CD4-positive, alpha-beta T cell (primary cell): Measurements from ENCODE around the gene RASGRF2. TPM values are rescaled to one million over a fixed set of nuclear protein-coding genes. Genes with fewer than 3 reads are reported as not detected.

Source experiments
- ATAC-seq: fragments of 200-7000 bp; cut with Tn5 transposase; one replicate; pipeline ENCODE4 v1.10.0; 2022; ENCODE audit warnings: mild to moderate bottlenecking; ENCODE audit not compliant: poor library complexity
- CTCF ChIA-PET: fragments of 350-600 bp; sonication (Branson Sonifier 250); formaldehyde crosslinking; loops from one replicate; lab custom pipeline; 2021; ENCODE audit warnings: antibody characterized with exemption, inconsistent platforms; lab: Charles Lee
- POLR2A ChIA-PET: fragments of 350-600 bp; sonication (Branson Sonifier 250); formaldehyde crosslinking; loops from one replicate; lab custom pipeline; 2021; ENCODE audit warnings: antibody characterized with exemption, inconsistent platforms; lab: Charles Lee
- DNase-seq, 14 experiments: peaks; one replicate each; pipeline ENCODE4 v3.0.0-alpha.2; 2013 to 2020; ENCODE audit warnings: mixed read lengths in 2 of 14
- H3K27ac ChIP-seq, 2 donors: one replicate each; pipeline versions ENCODE4 v1.5.1 to v1.7.0; 2013; ENCODE audit warnings: low read length in 2 of 2, low read depth in 1 of 2, mild to moderate bottlenecking in 1 of 2
- H3K27me3 ChIP-seq, 2 experiments: 1 replicate in 1 of 2; 2 replicates in 1 of 2; pipeline versions ENCODE4 v1.6.1 to v1.7.0; 2013; ENCODE audit warnings: low read length in 2 of 2, control low read depth in 1 of 2, mild to moderate bottlenecking in 1 of 2, moderate library complexity in 1 of 2; ENCODE audit not compliant: insufficient read depth in 2 of 2, control insufficient read depth in 1 of 2
- H3K36me3 ChIP-seq: one replicate; pipeline ENCODE4 v1.6.1; 2013; ENCODE audit warnings: low read length, control low read depth; ENCODE audit not compliant: insufficient read depth
- H3K4me1 ChIP-seq: one replicate; pipeline ENCODE4 v1.6.1; 2013; ENCODE audit warnings: low read length, control low read depth; ENCODE audit not compliant: insufficient read depth
- H3K4me3 ChIP-seq: one replicate; pipeline ENCODE4 v1.5.1; 2013; ENCODE audit warnings: mild to moderate bottlenecking, low read length, moderate library complexity
- H3K9me3 ChIP-seq, 2 experiments: 1 replicate in 1 of 2; 2 replicates in 1 of 2; pipeline versions ENCODE4 v1.6.1 to v1.7.0; 2013; ENCODE audit warnings: low read length in 2 of 2, mild to moderate bottlenecking in 2 of 2, control low read depth in 1 of 2, moderate library complexity in 1 of 2; ENCODE audit not compliant: control insufficient read depth in 1 of 2, insufficient read depth in 1 of 2
- H3K27ac Mint-ChIP-seq: one replicate; pipeline ENCODE4 v1.8.0; 2020; ENCODE audit warnings: mixed read lengths
- H3K27me3 Mint-ChIP-seq: one replicate; pipeline ENCODE4 v1.8.0; 2021; ENCODE audit warnings: mixed read lengths
- H3K36me3 Mint-ChIP-seq: one replicate; pipeline ENCODE4 v1.8.0; 2021; ENCODE audit warnings: low read depth, mixed read lengths
- H3K4me1 Mint-ChIP-seq: one replicate; pipeline ENCODE4 v1.8.0; 2021; ENCODE audit warnings: low read depth, mixed read lengths
- H3K4me3 Mint-ChIP-seq: one replicate; pipeline ENCODE4 v1.8.0; 2020; ENCODE audit warnings: mild to moderate bottlenecking, mixed read lengths
- H3K9me3 Mint-ChIP-seq: one replicate; pipeline ENCODE4 v1.8.0; 2020; ENCODE audit warnings: mixed read lengths
- CTCF ChIP-seq: fragments of 200-600 bp; IDR thresholded peaks from one replicate; pipeline ENCODE4 v1.8.0; 2022; ENCODE audit warnings: antibody characterized with exemption, mild to moderate bottlenecking
- intact Hi-C, 2 experiments: fragments of 100-400 bp; cut with DNase I in 1 of 2; cut with micrococcal nuclease in 1 of 2; formaldehyde crosslinking; loops; one replicate each; pipeline versions ENCODE4 v1.15.1 to v1.9.0; 2023 to 2025; cut with DNase I, micrococcal nuclease
- total RNA-seq, 174 experiments: library from RNA in 2 of 174; stranded (reverse) in 2 of 174; gene quantifications; one replicate each; pipeline ENCODE4 v1.2.3 and lab custom pipeline; 2021 to 2026

Gene RASGRF2
- total RNA-seq, 2 experiments from 2014 or later = 21.9 to 24.9 TPM

- Mint-ChIP-seq H3K36me3 (peaks cover 54% of the 10 kb centered on the region), H3K9me3 (no peaks in the 10 kb centered on the region), H3K4me3 (no peak overlapping the region), H3K27me3 (no peaks in the 10 kb centered on the region), H3K4me1 (peaks cover 9% of the 10 kb centered on the region), H3K27ac (no peak overlapping the region)
- H3K27me3 ChIP-seq = no peaks in the 10 kb centered on the region
- CTCF ChIA-PET = interaction anchor here (0.8 kb wide), 1 partner anchor 130 kb away, joined by 4 read pairs; no protein-coding TSS in a partner anchor
- no peaks in the 10 kb centered on the region for H3K4me1 ChIP-seq
- H3K4me3 ChIP-seq = no peak overlapping the region
- intact Hi-C loops = loop anchor here (5.0 kb wide), 1 partner anchor 131 kb away; the partner anchor contains the start of gene RASGRF2 (in 2 of the 2)
- peaks cover 28% of the 10 kb centered on the region for H3K36me3 ChIP-seq
- no peak overlapping the region for H3K27ac ChIP-seq
- no peaks in the 10 kb centered on the region for H3K9me3 ChIP-seq
- no peak for TF ChIP-seq CTCF
- DNase-seq (no peak), ATAC-seq (no peak)
- POLR2A ChIA-PET = no interaction called here
Measured at GRCh38 chr5:81093536-81094196, 133.5 kb downstream of the RASGRF2 start.

- Mint-ChIP-seq H3K4me3 (no peak overlapping the region), H3K4me1 (peaks cover 9% of the 10 kb centered on the region), H3K36me3 (peaks cover 52% of the 10 kb centered on the region), H3K27me3 (no peaks in the 10 kb centered on the region), H3K27ac (no peak overlapping the region), H3K9me3 (no peaks in the 10 kb centered on the region)
- ATAC-seq = no peak
- no peaks in the 10 kb centered on the region for H3K9me3 ChIP-seq
- TF ChIP-seq CTCF = no peak
- no peak for DNase-seq
- H3K27ac ChIP-seq = no peak overlapping the region
- no peaks in the 10 kb centered on the region for H3K27me3 ChIP-seq
- no peaks in the 10 kb centered on the region for H3K4me1 ChIP-seq
- ChIA-PET POLR2A (no interaction called here), CTCF (no interaction called here)
- no peak overlapping the region for H3K4me3 ChIP-seq
- intact Hi-C loops = no loop called here
- H3K36me3 ChIP-seq = peaks cover 39% of the 10 kb centered on the region
Measured at GRCh38 chr5:81095835-81096234, 135.7 kb downstream of the RASGRF2 start.

GRCh38 chr5:81097713-81098112 is 137.6 kb downstream of the RASGRF2 start:
- H3K9me3 ChIP-seq = no peaks in the 10 kb centered on the region
- no peak for TF ChIP-seq CTCF
- ChIA-PET CTCF (interaction anchor here (2.4 kb wide), 1 partner anchor 11 kb away, joined by 7 read pairs; no protein-coding TSS in a partner anchor), POLR2A (no interaction called here)
- Mint-ChIP-seq H3K4me1 (peaks cover 9% of the 10 kb centered on the region), H3K27me3 (no peaks in the 10 kb centered on the region), H3K27ac (no peak overlapping the region), H3K9me3 (no peaks in the 10 kb centered on the region), H3K4me3 (no peak overlapping the region), H3K36me3 (peaks cover 37% of the 10 kb centered on the region)
- DNase-seq = no peak
- no peak overlapping the region for H3K27ac ChIP-seq
- H3K27me3 ChIP-seq = no peaks in the 10 kb centered on the region
- no peaks in the 10 kb centered on the region for H3K4me1 ChIP-seq
- intact Hi-C loops = no loop called here
- no peak overlapping the region for H3K4me3 ChIP-seq
- ATAC-seq = no peak
- H3K36me3 ChIP-seq = peaks cover 34% of the 10 kb centered on the region
